K562 (cell line): ENCODE data around the gene UNC80. TPM values are rescaled to one million over a fixed set of nuclear protein-coding genes. Genes with fewer than 3 reads are reported as not detected.

Experiments used
- ARNT ChIP-seq, 2 experiments: fragments of 450-650 bp; IDR thresholded peaks; 2 replicates each; pipeline ENCODE4 v1.6.1; 2016; ENCODE audit warnings: mild to moderate bottlenecking in 1 of 2
- CBX1 ChIP-seq: sonication (generic); IDR thresholded peaks from 2 replicates; pipeline ENCODE4 v1.6.1; 2016; ENCODE audit warnings: antibody characterized with exemption, low read depth, mild to moderate bottlenecking
- CEBPG ChIP-seq, 3 experiments: fragments of 200-800 bp in 1 of 3; sonication (Bioruptor generic) in 1 of 3; sonication (generic) in 1 of 3; formaldehyde crosslinking in 1 of 3; IDR thresholded peaks in 2 of 3; conservative IDR thresholded peaks in 1 of 3; 2 replicates each; pipeline versions ENCODE4 v1.6.1 to v1.8.0; 2016 to 2022; ENCODE audit warnings: missing compliant biosample characterization in 2 of 3, missing genetic modification characterization in 2 of 3, mild to moderate bottlenecking in 1 of 3, missing genetic modification reagents in 1 of 3
- CGGBP1 ChIP-seq: fragments of 250-450 bp; sonication (Bioruptor Pico); IDR thresholded peaks from 2 replicates; pipeline ENCODE4 v1.9.0; 2021; ENCODE audit warnings: mild to moderate bottlenecking
- DPF2 ChIP-seq: fragments of 450-650 bp; IDR thresholded peaks from 2 replicates; pipeline ENCODE4 v1.6.1; 2016
- ETS2 ChIP-seq: IDR thresholded peaks from 2 replicates; pipeline ENCODE4 v1.6.1; 2016; ENCODE audit warnings: borderline replicate concordance, missing genetic modification characterization, mild to moderate bottlenecking, moderate library complexity, missing compliant biosample characterization; ENCODE audit not compliant: poor library complexity, severe bottlenecking
- FOXM1 ChIP-seq, 2 experiments: fragments of 450-650 bp in 1 of 2; sonication (generic) in 1 of 2; formaldehyde crosslinking in 1 of 2; IDR thresholded peaks; 2 replicates each; pipeline versions ENCODE4 v1.6.1 to v1.9.0; 2017 to 2022; ENCODE audit warnings: low read depth in 2 of 2, mild to moderate bottlenecking in 2 of 2, missing genetic modification reagents in 1 of 2, moderate library complexity in 1 of 2
- HEY1 ChIP-seq: fragments of 250-450 bp; sonication (Bioruptor Pico); IDR thresholded peaks from 2 replicates; pipeline ENCODE4 v1.5.0; 2020; ENCODE audit warnings: mild to moderate bottlenecking, moderate library complexity, borderline replicate concordance
- KLF16 ChIP-seq: IDR thresholded peaks from 2 replicates; pipeline ENCODE4 v1.6.1; 2016; ENCODE audit warnings: antibody characterized with exemption
- NCOA6 ChIP-seq: fragments of 450-650 bp; IDR thresholded peaks from 2 replicates; pipeline ENCODE4 v1.6.1; 2017; ENCODE audit warnings: mild to moderate bottlenecking
- NFIC ChIP-seq: fragments of 450-650 bp; IDR thresholded peaks from 2 replicates; pipeline ENCODE4 v1.6.1; 2017; ENCODE audit warnings: mild to moderate bottlenecking, inconsistent platforms
- NR2C2 ChIP-seq, 2 experiments: fragments of 200-800 bp in 1 of 2; sonication (Bioruptor generic) in 1 of 2; sonication (generic) in 1 of 2; formaldehyde crosslinking in 1 of 2; IDR thresholded peaks; 2 replicates each; pipeline versions ENCODE4 v1.6.1 to v1.8.0; 2016 to 2022; ENCODE audit warnings: mild to moderate bottlenecking in 1 of 2, missing compliant biosample characterization in 1 of 2, missing genetic modification characterization in 1 of 2, missing genetic modification reagents in 1 of 2
- RB1 ChIP-seq: fragments of 450-650 bp; IDR thresholded peaks from 2 replicates; pipeline ENCODE4 v1.6.1; 2017; ENCODE audit warnings: low read depth, mild to moderate bottlenecking
- RUNX1 ChIP-seq: sonication (generic); IDR thresholded peaks from 2 replicates; pipeline ENCODE4 v1.6.1; 2016; ENCODE audit warnings: antibody characterized with exemption, low read depth
- STAT5B ChIP-seq: fragments of 250-450 bp; sonication (Bioruptor Pico); IDR thresholded peaks from 2 replicates; pipeline ENCODE4 v1.8.0; 2021; ENCODE audit warnings: mild to moderate bottlenecking, inconsistent platforms
- ZBTB11 ChIP-seq, 3 experiments: fragments of 200-800 bp in 1 of 3; fragments of 250-450 bp in 1 of 3; fragments of 450-650 bp in 1 of 3; sonication (Bioruptor Pico) in 1 of 3; sonication (Bioruptor generic) in 1 of 3; formaldehyde crosslinking in 1 of 3; IDR thresholded peaks; 2 replicates each; pipeline versions ENCODE4 v1.6.1 to v1.8.0; 2016 to 2022; ENCODE audit warnings: mild to moderate bottlenecking in 2 of 3, missing genetic modification characterization in 2 of 3, missing compliant biosample characterization in 1 of 3, moderate library complexity in 1 of 3
- ZC3H4 ChIP-seq: sonication (generic); formaldehyde crosslinking; IDR thresholded peaks from 2 replicates; pipeline ENCODE4 v1.9.0; 2021; ENCODE audit warnings: missing genetic modification reagents, borderline replicate concordance
- ZFPM2 ChIP-seq: fragments of 250-450 bp; sonication (Bioruptor Pico); IDR thresholded peaks from 2 replicates; pipeline ENCODE4 v1.5.1; 2022; ENCODE audit warnings: mild to moderate bottlenecking
- ZNF224 ChIP-seq: sonication (generic); formaldehyde crosslinking; IDR thresholded peaks from 2 replicates; pipeline ENCODE4 v1.8.0; 2022; ENCODE audit warnings: mild to moderate bottlenecking, missing genetic modification reagents
- ZNF3 ChIP-seq: fragments of 250-450 bp; sonication (Bioruptor Pico); IDR thresholded peaks from 2 replicates; pipeline ENCODE4 v1.5.0; 2021; ENCODE audit warnings: mild to moderate bottlenecking, moderate library complexity
- ZNF512 ChIP-seq: IDR thresholded peaks from 2 replicates; pipeline ENCODE4 v1.6.1; 2016; ENCODE audit warnings: missing genetic modification characterization, missing compliant biosample characterization
- ZSCAN29 ChIP-seq: fragments of 450-650 bp; IDR thresholded peaks from 2 replicates; pipeline ENCODE4 v1.6.1; 2017
- polyA plus RNA-seq, 8 experiments: library from polyadenylated mRNA; depleted of rRNA in 4 of 8; stranded (reverse) in 5 of 8; unstranded in 3 of 8; fragments of >200 nt; fragmentation: Nextera tagmentation in 2 of 8; fragmentation: Illumina TruSeq in 1 of 8; extraction: Ambion mirVana in 2 of 8; extraction: Trizol in 1 of 8; gene quantifications; 2 replicates each; pipeline versions ENCODE4 v1.2.1 to v1.2.3, GENCODE V29; 2011 to 2014; ENCODE audit warnings: inconsistent platforms in 1 of 8, missing spikeins in 1 of 8
- total RNA-seq, 7 experiments: library from RNA; depleted of rRNA in 6 of 7; stranded (reverse); fragments of >200 nt in 6 of 7; fragmentation: Illumina TruSeq in 2 of 7; extraction: Trizol in 2 of 7; gene quantifications; 2 replicates each; pipeline versions ENCODE4 v1.2.1 to v1.2.3, GENCODE V29; 2011 to 2021; ENCODE audit warnings: low replicate concordance in 1 of 7

Gene UNC80
- total and polyA plus RNA-seq, 9 of the 15 experiments (the other 6 are each of a cell fraction or from before 2014, with no cell fraction given), result under 0.01 to 0.04 (median 0.01) TPM; not detected in 5

GRCh38 chr2:210002158-210003157 is 230.8 kb downstream of the UNC80 start, which contains the start of gene RPE (continued):
- TF ChIP-seq ZBTB11 (CRISPR knock-in tag; IDR thresholded peaks at IDR 0.05) (peak in 2 of 3 experiments; percentile 45 to 71; a peak in 3 of 6 replicates), HEY1 (no peak), CGGBP1 (no peak), NCOA6 (no peak), KLF16 (no peak), CBX1 (no peak), ZNF224 (CRISPR knock-in tag) (no peak), ZNF3 (no peak), STAT5B (no peak), NR2C2 (CRISPR knock-in tag; IDR thresholded peaks at IDR 0.05) (no peak), NR2C2 (tag; IDR thresholded peaks at IDR 0.05) (peak; percentile 57), ETS2 (tag) (no peak), RB1 (peak; percentile 12; the same call in 1 of the 2 replicates), FOXM1 (IDR thresholded peaks at IDR 0.05; ENCODE audit: low read depth) (no peak), FOXM1 (CRISPR knock-in tag; IDR thresholded peaks at IDR 0.05; ENCODE audit: low read depth) (no peak), ZC3H4 (CRISPR knock-in tag) (no peak), DPF2 (0 out of 2 replicates have a peak, but pooled peaks have one; percentile 23), ARNT (IDR thresholded peaks at IDR 0.05) (no peak), ZNF512 (tag) (peak; percentile 35; the same call in 1 of the 2 replicates), ZFPM2 (CRISPR knock-in tag) (no peak), NFIC (no peak), RUNX1 (no peak), ZSCAN29 (no peak), CEBPG (CRISPR knock-in tag; IDR thresholded peaks at IDR 0.05) (no peak), CEBPG (tag; conservative IDR thresholded peaks at IDR 0.05 in 1 of 2, IDR thresholded peaks at IDR 0.05 in 1 of 2) (no peak)
